Brain microvascular endothelial cell (primary cell): Measurements from ENCODE around the gene RESP18.

Experiments used
- DNase-seq: peaks from one replicate; pipeline ENCODE4 v3.0.0-alpha.2; 2020
- H3K27ac ChIP-seq: fragments of 250-450 bp; sonication (Bioruptor Pico); 2 replicates; pipeline ENCODE4 v1.5.1; 2020; ENCODE audit warnings: mild to moderate bottlenecking, moderate library complexity
- H3K27me3 ChIP-seq: fragments of 250-450 bp; sonication (Bioruptor Pico); replicated peaks from 2 replicates; pipeline ENCODE4 v1.5.1; 2020; ENCODE audit warnings: mild to moderate bottlenecking
- H3K36me3 ChIP-seq: fragments of 250-450 bp; sonication (Bioruptor Pico); replicated peaks from 2 replicates; pipeline ENCODE4 v1.5.1; 2020; ENCODE audit warnings: mild to moderate bottlenecking
- H3K4me3 ChIP-seq: 2 replicates; pipeline ENCODE4 v1.5.1; 2011; ENCODE audit warnings: low read depth, mild to moderate bottlenecking, control low read depth, low read length, moderate library complexity
- CTCF ChIP-seq: IDR thresholded peaks from 2 replicates; pipeline ENCODE4 v1.5.1; 2011; ENCODE audit warnings: low read depth, mild to moderate bottlenecking, moderate library complexity, low read length, control low read depth, inconsistent platforms; ENCODE audit errors: missing control alignments
- in situ Hi-C: cut with HindIII; loops from 2 replicates; pipeline ENCODE4 v1.10.0; 2017; ENCODE audit warnings: low sequenced_read_pairs, low pct_ligation_motif_present

The RESP18 gene

GRCh38 chr2:219362524-219363164 lies 30.1 kb upstream of the RESP18 start:
- no peak for TF ChIP-seq CTCF
- Histone ChIP-seq H3K36me3 (no peaks in the 10 kb centered on the region), H3K27me3 (peaks cover 31% of the 10 kb centered on the region), H3K27ac (no peak overlapping the region), H3K4me3 (no peak overlapping the region)
- DNase-seq: peak; percentile 90
- in situ Hi-C loops: no loop called here

GRCh38 chr2:219362072-219362471 lies 29.5 kb upstream of the RESP18 start:
- in situ Hi-C loops: no loop called here
- DNase-seq: no peak
- no peak for TF ChIP-seq CTCF
- Histone ChIP-seq H3K27ac (no peak overlapping the region), H3K27me3 (peaks cover 35% of the 10 kb centered on the region), H3K36me3 (no peaks in the 10 kb centered on the region), H3K4me3 (no peak overlapping the region)

GRCh38 chr2:219358170-219359075 lies 25.9 kb upstream of the RESP18 start:
- H3K4me3 ChIP-seq: no peak overlapping the region
- in situ Hi-C loops: no loop called here
- H3K27ac ChIP-seq: no peak overlapping the region
- H3K36me3 ChIP-seq: no peaks in the 10 kb centered on the region
- TF ChIP-seq CTCF: no peak
- no peak for DNase-seq
- H3K27me3 ChIP-seq: peaks cover 47% of the 10 kb centered on the region

- Histone ChIP-seq H3K4me3 (no peak overlapping the region), H3K27me3 (peaks cover 47% of the 10 kb centered on the region), H3K27ac (no peak overlapping the region), H3K36me3 (no peaks in the 10 kb centered on the region)
- in situ Hi-C loops: no loop called here
- DNase-seq: no peak
- no peak for TF ChIP-seq CTCF
These were observed 24.3 kb upstream of the RESP18 start for GRCh38 chr2:219356834-219357233.

GRCh38 chr2:219354582-219354981 lies 22.0 kb upstream of the RESP18 start:
- Histone ChIP-seq H3K27me3 (peaks cover 36% of the 10 kb centered on the region), H3K27ac (no peak overlapping the region), H3K4me3 (no peak overlapping the region), H3K36me3 (no peaks in the 10 kb centered on the region)
- no peak for DNase-seq
- in situ Hi-C loops: no loop called here
- TF ChIP-seq CTCF: no peak
